GM20431 (cell line): ENCODE data around the gene LMBR1.
"Not testable (repeated sequence)": the region's sequence is repeated elsewhere in the genome, so short reads cannot be mapped to it uniquely, and the experiment has no call there.

ENCODE experiments used
- in situ Hi-C: fragments of 300-500 bp; cut with MseI, MboI; formaldehyde crosslinking; loops from one replicate; pipeline ENCODE4 v1.15.0; 2020; ENCODE audit warnings: low sequenced_read_pairs; ENCODE audit not compliant: unreplicated experiment

Gene LMBR1

DNA sequence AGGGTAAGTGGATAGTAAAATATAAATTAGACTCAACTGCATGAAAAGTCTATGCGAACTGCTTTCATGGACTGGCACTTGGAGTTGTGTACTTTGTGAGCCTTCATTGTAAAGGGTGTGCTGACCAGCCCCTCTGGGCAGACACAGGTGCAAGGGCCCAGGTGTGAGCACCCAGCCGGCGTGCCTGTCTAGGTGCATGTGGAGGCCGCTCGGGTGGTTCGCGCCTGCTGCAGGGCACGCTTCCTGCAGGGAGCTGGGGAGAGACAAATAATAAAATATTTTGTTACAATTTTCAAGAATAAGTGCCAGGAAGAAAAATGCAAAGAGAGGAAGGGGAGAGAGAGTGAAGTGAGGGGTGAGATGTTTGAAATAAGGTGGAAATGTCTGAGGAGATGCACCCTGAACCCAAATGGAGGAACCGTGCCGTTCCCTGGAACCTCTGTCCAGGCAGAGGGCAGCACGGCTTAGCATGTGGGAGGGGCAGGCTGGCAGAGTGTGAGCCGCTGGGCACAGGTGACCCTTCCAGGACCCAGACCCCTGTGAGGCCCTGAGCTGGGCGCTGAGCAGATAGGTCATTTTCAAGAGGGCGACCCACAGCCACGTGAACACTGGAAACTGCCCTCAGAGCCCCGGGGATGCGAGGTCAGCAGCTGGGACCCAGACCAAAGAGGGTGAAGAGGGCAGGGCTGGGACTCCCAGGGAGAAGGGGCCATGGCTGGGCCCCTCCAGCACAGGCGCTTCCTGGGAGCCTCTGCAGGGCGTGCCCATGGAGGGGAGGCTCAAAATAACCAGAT is 223.8 kb downstream of the LMBR1 start:
- in situ Hi-C loops, result no loop called here

DNA sequence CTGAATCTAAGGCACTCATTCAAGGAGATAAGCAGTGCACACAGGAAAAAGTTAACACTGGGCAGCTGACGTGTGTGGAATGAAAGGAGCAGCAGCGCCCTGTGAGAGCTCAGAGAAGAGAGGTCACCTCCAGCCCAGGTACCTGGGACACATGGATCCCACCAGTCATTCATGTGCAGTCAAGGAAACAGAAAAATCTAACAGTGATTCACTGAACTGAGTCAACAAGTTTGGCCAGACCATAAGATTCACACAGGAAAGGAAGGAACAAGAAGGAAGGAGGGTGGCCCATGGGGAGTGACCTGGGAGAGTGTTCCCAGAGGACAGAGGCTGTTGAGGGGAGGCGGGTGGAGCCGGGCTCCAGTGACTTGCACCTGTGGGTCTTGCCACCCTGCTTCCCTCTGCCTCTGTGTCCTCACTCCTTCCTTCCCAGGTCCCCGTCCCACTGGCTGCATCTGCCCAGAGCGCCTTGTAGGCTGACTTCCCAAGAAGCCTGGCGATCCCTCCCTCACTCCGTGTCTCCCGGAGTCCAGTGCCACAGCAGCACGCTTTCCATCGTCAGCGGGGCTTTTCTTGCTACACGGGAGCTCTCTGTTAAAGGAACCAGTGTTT is 224.7 kb downstream of the LMBR1 start:
- in situ Hi-C loops, result no loop called here

- in situ Hi-C loops, result no loop called here
These were observed 225.9 kb downstream of the LMBR1 start for GRCh38 chr7:156667110-156667426.

DNA sequence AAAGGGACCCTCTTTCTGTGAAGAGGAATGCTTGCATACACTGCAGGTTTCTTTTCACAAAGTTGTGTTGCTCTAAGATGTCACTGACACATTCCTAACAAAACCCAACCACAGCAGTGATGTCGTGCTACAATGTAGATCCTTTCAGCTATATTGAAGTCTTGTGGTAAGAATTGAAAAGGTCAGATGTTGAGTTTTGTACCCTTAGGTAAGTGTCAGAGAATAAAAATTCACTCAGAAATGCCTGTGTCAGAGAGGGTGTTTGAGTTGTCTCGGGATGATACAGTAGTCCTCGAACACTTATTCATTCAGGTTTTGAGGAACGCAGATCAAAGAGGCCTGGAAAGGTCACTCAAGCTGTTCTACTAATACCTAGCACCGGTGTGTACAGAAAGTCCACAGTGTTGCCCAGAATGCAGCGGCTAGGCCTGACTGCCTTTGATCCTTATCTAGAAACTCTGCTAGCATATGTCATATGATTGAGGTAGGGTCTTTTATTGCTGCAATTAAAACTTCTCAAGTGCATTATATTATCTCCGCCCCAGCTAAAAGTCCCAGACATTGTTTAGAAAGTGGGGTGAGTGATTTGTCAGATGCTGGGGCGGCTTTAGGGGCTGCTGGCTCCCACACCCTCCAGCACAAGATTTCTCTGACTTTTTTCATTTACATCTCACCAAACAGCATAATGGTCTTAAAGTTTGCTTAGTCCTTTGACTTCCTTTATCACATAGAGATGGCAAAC is 226.4 kb downstream of the LMBR1 start:
- in situ Hi-C loops, result no loop called here

DNA sequence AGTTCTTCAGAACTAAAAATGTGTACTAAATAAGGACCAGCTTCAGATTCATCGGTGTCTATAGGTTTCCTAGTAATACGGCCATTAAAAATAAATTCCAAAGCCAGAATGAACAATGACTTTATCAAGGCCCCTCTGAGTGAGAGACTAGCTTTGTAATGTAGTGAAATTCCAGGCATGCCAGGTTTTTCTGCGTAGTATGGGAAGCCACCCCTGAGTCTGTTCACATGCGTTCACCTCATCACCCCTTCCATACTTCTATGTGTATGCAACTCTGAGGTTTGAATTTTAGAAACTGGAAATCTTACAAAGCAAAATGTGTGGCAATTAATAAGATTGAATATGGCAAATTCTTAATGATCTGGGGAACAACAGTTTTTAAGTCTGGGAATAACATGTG is 227.9 kb downstream of the LMBR1 start:
- in situ Hi-C loops, result no loop called here

GRCh38 chr7:156662277-156662676 is 230.7 kb downstream of the LMBR1 start:
- in situ Hi-C loops, result no loop called here

DNA sequence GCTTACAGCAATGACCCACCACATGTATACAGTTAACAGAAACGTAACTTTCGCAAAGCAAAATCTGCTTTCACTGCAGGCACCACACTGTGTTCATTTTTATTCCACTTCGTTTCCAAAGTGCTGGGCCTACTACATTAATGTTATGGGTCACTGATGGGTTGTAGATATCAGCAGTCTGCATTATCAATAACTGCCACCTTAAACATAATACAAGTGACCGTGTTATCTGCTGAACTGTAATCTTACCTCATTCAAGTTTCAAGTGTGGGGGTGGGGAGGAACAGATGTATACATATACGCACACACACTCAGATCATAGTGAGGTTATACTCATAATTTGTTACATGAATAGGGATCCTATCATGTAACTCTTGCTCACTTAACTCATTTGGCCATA is 231.3 kb downstream of the LMBR1 start:
- in situ Hi-C loops, result no loop called here

GRCh38 chr7:156659961-156660360 is 233.0 kb downstream of the LMBR1 start:
- in situ Hi-C loops, result no loop called here

DNA sequence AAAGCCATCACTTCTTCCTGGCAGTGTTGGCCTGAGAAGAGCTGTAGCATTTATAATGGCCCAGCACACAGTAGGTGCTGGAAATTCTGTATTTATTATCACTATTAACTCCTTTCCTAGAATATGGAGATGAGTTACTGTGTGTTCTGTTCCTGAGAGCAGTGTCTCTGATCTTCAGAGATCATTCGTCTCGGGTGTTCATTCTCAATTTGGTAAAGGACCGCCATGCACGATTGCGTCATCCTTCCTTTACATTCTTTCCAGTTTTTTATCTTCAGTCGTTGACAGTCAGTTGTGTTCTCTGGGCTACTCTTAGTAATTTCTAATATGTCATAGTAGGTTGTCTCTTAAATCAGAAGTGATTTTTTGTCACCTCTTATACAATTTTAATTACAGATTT is 233.8 kb downstream of the LMBR1 start:
- in situ Hi-C loops, result no loop called here

DNA sequence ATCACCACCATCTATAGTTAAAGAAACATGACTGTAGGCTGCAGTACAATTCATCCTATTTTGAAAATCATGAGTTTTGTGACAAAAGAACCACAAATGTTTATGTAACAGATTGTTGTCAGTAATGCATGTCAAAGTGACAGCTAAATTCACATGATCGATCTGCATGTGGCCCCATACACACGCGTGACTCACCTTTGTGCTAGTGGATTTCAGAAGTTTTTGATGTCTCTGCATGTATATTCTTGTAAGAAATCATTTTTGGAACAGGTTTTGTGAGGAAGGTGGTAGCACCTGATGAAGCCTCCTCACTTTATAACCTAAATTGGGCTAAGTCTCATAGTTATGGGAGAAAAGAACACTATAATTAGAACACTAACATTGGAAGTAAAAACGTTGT is 235.3 kb downstream of the LMBR1 start:
- in situ Hi-C loops, result no loop called here

DNA sequence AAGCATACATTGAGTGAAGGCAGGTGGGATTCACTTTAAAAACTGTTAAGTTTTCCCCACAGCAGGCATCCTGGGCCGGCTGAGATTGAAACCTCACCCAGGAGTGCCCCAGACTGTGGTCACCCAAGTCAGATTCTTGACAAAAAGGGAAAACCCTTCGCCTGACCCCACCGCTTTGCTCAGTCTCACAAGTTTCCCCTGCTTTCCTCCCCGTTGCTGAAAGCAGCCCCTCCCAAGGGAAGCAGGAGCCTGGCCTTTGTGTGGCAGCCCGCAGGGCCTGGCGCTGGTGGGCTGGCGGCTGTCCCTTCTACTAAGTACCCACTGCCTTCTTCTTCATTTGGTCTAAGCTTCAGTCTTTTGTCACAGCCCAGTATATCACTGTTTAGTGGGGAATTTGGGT is 236.4 kb downstream of the LMBR1 start:
- in situ Hi-C loops, result no loop called here

DNA sequence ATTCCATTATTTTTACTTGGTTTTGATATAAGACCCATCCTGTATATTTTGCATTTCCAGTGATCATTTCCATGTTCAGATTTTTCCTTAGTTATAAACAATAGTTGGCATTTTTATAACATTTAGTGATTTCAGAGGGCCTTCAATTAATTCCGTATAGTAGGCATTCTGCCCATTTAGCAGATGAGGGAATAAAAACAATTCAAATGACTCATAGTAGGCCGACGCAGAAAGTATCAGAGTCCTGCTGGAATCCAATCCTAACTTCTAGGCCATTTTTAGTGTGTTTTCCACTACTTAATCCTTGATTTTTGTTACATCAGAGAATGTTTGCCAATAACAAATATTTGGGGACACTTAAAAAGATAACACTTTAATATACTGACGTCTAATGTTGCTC is 237.0 kb downstream of the LMBR1 start:
- in situ Hi-C loops, result no loop called here

- in situ Hi-C loops, result no loop called here
These were observed 237.7 kb downstream of the LMBR1 start for GRCh38 chr7:156655251-156655650.

DNA sequence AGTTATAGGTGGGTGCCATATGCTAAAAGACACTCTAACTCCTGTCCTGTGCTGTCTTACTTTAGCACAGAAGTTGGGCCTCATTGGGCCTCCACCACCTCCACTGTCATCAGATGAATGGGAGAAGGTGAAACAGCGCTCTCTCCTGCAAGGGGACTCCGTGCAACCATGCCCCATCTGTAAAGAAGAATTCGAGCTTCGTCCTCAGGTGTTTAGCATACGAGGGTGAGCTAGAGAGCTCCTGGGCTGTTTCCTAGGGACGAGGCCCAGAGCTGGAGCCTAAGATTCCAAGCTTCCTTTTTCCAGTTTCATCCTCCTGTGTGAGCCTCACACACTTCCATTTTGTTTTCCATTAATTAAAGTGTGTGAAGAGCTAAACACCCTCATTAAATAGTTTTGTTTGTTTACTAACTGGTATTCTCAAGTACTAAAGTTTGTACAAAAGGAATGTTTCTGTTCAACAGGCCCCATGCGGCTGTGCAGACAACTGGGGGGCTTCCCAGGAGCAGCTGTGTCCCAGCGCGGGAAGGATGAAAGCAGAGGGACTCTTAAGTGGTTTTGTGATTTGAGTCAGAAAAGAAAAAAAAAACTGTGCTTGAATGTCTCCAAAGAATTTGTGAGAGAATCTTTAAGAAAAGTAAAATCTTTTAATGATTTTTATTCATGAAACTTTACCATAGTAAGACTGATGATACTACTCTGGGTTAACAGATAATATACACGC is 238.3 kb downstream of the LMBR1 start:
- in situ Hi-C loops, result no loop called here

- in situ Hi-C loops, result no loop called here
These were observed 240.0 kb downstream of the LMBR1 start for GRCh38 chr7:156652886-156653568.

DNA sequence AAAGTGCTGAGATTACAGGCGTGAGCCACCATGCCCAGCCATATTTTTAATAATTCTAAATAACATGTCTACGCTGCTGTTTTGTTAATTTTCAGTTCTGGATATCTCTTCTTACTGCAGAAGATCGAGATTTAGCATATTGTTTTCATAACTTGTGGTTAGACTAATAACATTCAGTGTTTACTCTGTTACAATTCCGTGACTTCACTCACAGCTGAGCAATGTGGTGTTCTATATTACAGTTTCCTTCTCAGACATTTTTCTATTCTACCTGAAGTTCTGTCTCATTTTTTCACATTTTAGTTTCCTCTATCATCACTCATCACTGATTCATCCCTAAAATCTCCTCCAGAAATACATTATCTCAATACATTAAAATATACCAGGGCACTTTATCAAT is 241.5 kb downstream of the LMBR1 start:
- in situ Hi-C loops, result no loop called here

- in situ Hi-C loops, result no loop called here
These were observed 242.9 kb downstream of the LMBR1 start for GRCh38 chr7:156650042-156650441.

DNA sequence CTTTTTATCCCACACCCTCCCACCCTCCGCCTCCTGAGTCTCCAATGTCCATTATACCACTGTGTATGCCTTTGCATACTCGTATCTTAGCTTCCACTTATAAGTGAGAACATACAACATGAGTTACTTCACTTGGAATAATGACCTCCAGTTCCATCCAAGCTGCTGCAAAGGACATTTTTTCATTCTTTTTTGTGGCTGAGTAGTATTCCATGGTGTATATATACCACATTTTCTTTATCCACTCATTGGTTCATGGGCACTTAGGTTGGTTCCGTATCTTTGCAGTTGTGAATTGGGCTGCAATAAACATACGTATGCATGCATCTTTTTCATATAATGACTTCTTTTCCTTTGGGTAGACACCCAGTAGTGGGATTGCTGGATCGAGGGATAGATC is 245.7 kb downstream of the LMBR1 start:
- in situ Hi-C loops, result not testable (repeated sequence)

- in situ Hi-C loops, result no loop called here
These were observed 250.5 kb downstream of the LMBR1 start for GRCh38 chr7:156642306-156643045.
